ENCODE measurements around the gene EIF5.

- TF ChIP-seq POLR2AphosphoS5 (IDR thresholded peaks at IDR 0.05) = no peak
- TF ChIP-seq POLR2A (IDR thresholded peaks at IDR 0.05) = no peak
- TF ChIP-seq CTCF (IDR thresholded peaks at IDR 0.05 in 8 of 11, conservative IDR thresholded peaks at IDR 0.05 in 3 of 11) = no peak
Observed at GRCh38 chr14:103286968-103287850, 46.8 kb upstream of the EIF5 start.
